ENCODE measurements around the gene FAM43A.
A peak's percentile ranks its signal among the peaks of the same experiment; 100 is the strongest.

The FAM43A gene

GRCh38 chr3:194705761-194706160 lies 20.1 kb downstream of the FAM43A start:
- no peak for DNase-seq (ENCODE audit: low spot score)

- DNase-seq (ENCODE audit: low spot score): no peak
These were observed 21.5 kb downstream of the FAM43A start for GRCh38 chr3:194707147-194707540.

GRCh38 chr3:194711286-194711685 lies 25.6 kb downstream of the FAM43A start:
- DNase-seq (ENCODE audit: low spot score): no peak

GRCh38 chr3:194711913-194712312 lies 26.2 kb downstream of the FAM43A start:
- no peak for DNase-seq (ENCODE audit: low spot score)

GRCh38 chr3:194713299-194714136 lies 27.8 kb downstream of the FAM43A start:
- DNase-seq (ENCODE audit: low spot score): no peak

- DNase-seq (ENCODE audit: low spot score): no peak
These were observed 28.4 kb downstream of the FAM43A start for GRCh38 chr3:194714137-194714455.

- no peak for DNase-seq (ENCODE audit: low spot score)
These were observed 28.9 kb downstream of the FAM43A start for GRCh38 chr3:194714564-194714963.

- no peak for DNase-seq (ENCODE audit: low spot score)
These were observed 29.5 kb downstream of the FAM43A start for GRCh38 chr3:194715022-194715800.

- DNase-seq (ENCODE audit: low spot score): no peak
These were observed 32.4 kb downstream of the FAM43A start for GRCh38 chr3:194718079-194718478.

- DNase-seq (ENCODE audit: low spot score): no peak
These were observed 34.4 kb downstream of the FAM43A start for GRCh38 chr3:194720048-194720447.

- DNase-seq (ENCODE audit: low spot score): no peak
These were observed 38.3 kb downstream of the FAM43A start for GRCh38 chr3:194723846-194724618.

- no peak for DNase-seq (ENCODE audit: low spot score)
These were observed 39.7 kb downstream of the FAM43A start for GRCh38 chr3:194725346-194725745.

GRCh38 chr3:194727435-194728128 lies 41.9 kb downstream of the FAM43A start:
- DNase-seq (ENCODE audit: low spot score): no peak

GRCh38 chr3:194728986-194729385 lies 43.3 kb downstream of the FAM43A start:
- DNase-seq (ENCODE audit: low spot score): no peak

GRCh38 chr3:194730365-194730764 lies 44.7 kb downstream of the FAM43A start:
- DNase-seq (ENCODE audit: low spot score): peak; percentile 82

GRCh38 chr3:194731506-194732073 lies 45.9 kb downstream of the FAM43A start:
- no peak for DNase-seq (ENCODE audit: low spot score)

- DNase-seq (ENCODE audit: low spot score): no peak
These were observed 46.9 kb downstream of the FAM43A start for GRCh38 chr3:194732617-194733016.

- DNase-seq (ENCODE audit: low spot score): no peak
These were observed 50.7 kb downstream of the FAM43A start for GRCh38 chr3:194736277-194736895.

- no peak for DNase-seq (ENCODE audit: low spot score)
These were observed 51.4 kb downstream of the FAM43A start for GRCh38 chr3:194736896-194737600.
